ENCODE data around the gene IGF2BP3.

DNA sequence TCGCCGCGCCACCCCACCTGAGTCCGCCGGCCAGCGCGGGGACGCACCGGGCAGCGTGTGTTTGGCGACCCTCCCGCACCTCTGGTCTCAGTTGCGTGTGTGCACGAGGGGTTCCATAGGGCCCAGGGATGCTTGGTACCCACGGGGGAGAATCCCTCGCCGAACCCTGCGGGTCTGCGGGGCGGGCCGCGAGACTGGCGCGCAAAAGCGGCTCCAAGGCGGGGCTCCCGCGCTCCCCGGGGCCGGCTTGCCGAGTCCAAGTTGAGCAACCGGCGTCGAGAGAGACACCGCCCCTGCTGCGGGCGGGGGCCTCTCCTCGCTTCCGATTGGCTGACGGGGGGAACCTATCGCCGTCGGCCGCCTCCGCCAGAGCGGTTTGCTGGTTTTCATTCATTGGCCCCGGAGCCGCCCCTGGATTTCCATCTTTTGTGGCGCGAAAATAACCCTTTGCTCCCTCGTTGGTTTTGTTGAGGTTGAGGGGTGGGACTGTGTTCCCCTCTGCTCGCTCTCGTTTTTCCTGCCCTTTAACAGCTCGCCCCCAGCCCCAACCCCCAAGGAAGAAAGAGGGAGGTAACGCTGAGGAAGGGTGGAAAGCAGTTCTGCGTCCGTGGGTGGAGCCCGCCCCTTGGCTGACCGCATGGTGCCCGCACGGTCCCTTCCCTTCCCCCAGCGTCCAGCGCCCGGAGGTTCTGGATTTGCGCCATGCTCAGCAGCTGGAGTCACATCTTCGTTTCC lies 4.0 kb upstream of the IGF2BP3 start:
- TF ChIP-seq, protein P1, sequence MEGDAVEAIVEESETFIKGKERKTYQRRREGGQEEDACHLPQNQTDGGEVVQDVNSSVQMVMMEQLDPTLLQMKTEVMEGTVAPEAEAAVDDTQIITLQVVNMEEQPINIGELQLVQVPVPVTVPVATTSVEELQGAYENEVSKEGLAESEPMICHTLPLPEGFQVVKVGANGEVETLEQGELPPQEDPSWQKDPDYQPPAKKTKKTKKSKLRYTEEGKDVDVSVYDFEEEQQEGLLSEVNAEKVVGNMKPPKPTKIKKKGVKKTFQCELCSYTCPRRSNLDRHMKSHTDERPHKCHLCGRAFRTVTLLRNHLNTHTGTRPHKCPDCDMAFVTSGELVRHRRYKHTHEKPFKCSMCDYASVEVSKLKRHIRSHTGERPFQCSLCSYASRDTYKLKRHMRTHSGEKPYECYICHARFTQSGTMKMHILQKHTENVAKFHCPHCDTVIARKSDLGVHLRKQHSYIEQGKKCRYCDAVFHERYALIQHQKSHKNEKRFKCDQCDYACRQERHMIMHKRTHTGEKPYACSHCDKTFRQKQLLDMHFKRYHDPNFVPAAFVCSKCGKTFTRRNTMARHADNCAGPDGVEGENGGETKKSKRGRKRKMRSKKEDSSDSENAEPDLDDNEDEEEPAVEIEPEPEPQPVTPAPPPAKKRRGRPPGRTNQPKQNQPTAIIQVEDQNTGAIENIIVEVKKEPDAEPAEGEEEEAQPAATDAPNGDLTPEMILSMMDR (IDR thresholded peaks at IDR 0.05; ENCODE audit: extremely low read depth in 1 of 2, insufficient read depth in 1 of 2, low read depth in 1 of 2, low read length in 2 of 2), result no peak
- TF ChIP-seq EZH2 (IDR thresholded peaks at IDR 0.05; ENCODE audit: borderline replicate concordance, low read depth, low read length, severe bottlenecking) (peak; percentile 9), POLR2AphosphoS5 (IDR thresholded peaks at IDR 0.05; ENCODE audit: insufficient read depth, low read depth, low read length) (peak; percentile 81), GATA2 (IDR thresholded peaks at IDR 0.05; ENCODE audit: insufficient read depth, insufficient read length, low read depth, low read length) (no peak), POLR2A (IDR thresholded peaks at IDR 0.05; ENCODE audit: low read depth, low read length) (peak; percentile 68), MYC (IDR thresholded peaks at IDR 0.05; ENCODE audit: low read depth, low read length) (peak; percentile 84)
- TF ChIP-seq, protein P2, sequence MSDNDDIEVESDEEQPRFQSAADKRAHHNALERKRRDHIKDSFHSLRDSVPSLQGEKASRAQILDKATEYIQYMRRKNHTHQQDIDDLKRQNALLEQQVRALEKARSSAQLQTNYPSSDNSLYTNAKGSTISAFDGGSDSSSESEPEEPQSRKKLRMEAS (IDR thresholded peaks at IDR 0.05; ENCODE audit: insufficient read depth, insufficient read length), result peak; percentile 56

Measured in endothelial cell of umbilical vein (primary cell).